PC-9 (cell line): ENCODE results near the gene C2orf42. TPM values are rescaled to one million over a fixed set of nuclear protein-coding genes. Genes with fewer than 3 reads are reported as not detected.

ENCODE experiments used
- BruUV-seq: library from RNA; stranded (reverse); fragments of 400-500 nt; replicated peaks from 2 replicates; lab custom pipeline; 2021; lab: Mats Ljungman, UMichigan
- CTCF ChIA-PET: fragments of 300-600 bp; sonication (Branson Sonifier 250); formaldehyde crosslinking; loops from one replicate; lab custom pipeline; 2022; ENCODE audit warnings: antibody characterized with exemption; lab: Charles Lee
- POLR2A ChIA-PET: fragments of 300-600 bp; sonication (Branson Sonifier 250); formaldehyde crosslinking; loops from one replicate; lab custom pipeline; 2022; ENCODE audit warnings: antibody characterized with exemption; ENCODE audit not compliant: unreplicated experiment; lab: Charles Lee
- DNase-seq, 2 experiments: peaks; one replicate each; pipeline versions ENCODE4 v3.0.0 to v3.0.0-alpha.2; 2015 to 2022; ENCODE audit warnings: mixed read lengths in 1 of 2
- H2AFZ ChIP-seq: fragments of 200-600 bp; sonication (generic); 2 replicates; pipeline ENCODE4 v1.8.1; 2017; ENCODE audit warnings: antibody characterized with exemption
- H3F3A ChIP-seq: fragments of 200-600 bp; sonication (generic); 2 replicates; pipeline ENCODE4 v1.8.1; 2017; ENCODE audit warnings: antibody characterized with exemption, mild to moderate bottlenecking, low read depth; ENCODE audit not compliant: insufficient read depth
- H3K27ac ChIP-seq: fragments of 200-600 bp; sonication (generic); 2 replicates; pipeline ENCODE4 v1.6.1; 2016; ENCODE audit warnings: mixed run types
- H3K27me3 ChIP-seq: fragments of 200-600 bp; sonication (generic); 2 replicates; pipeline ENCODE4 v1.6.1; 2016; ENCODE audit warnings: low read depth, mixed run types; ENCODE audit not compliant: insufficient read depth
- H3K36me3 ChIP-seq: fragments of 200-600 bp; sonication (generic); 2 replicates; pipeline ENCODE4 v1.6.1; 2016; ENCODE audit warnings: low read depth, mixed run types
- H3K4me1 ChIP-seq: fragments of 200-600 bp; sonication (generic); replicated peaks from 2 replicates; pipeline ENCODE4 v1.6.1; 2016; ENCODE audit warnings: mixed run types; ENCODE audit not compliant: insufficient read depth
- H3K4me2 ChIP-seq: fragments of 200-600 bp; sonication (generic); 2 replicates; pipeline ENCODE4 v1.6.1; 2017; ENCODE audit warnings: mixed run types
- H3K4me3 ChIP-seq: fragments of 200-600 bp; sonication (generic); 2 replicates; pipeline ENCODE4 v1.6.1; 2016; ENCODE audit warnings: mixed run types
- H3K79me2 ChIP-seq: fragments of 200-600 bp; sonication (generic); 2 replicates; pipeline ENCODE4 v1.6.1; 2017; ENCODE audit warnings: low read depth, mixed run types
- H3K9me2 ChIP-seq: fragments of 200-600 bp; sonication (generic); 2 replicates; pipeline ENCODE4 v1.8.1; 2017; ENCODE audit warnings: mild to moderate bottlenecking; ENCODE audit not compliant: insufficient read depth
- H3K9me3 ChIP-seq: fragments of 200-600 bp; sonication (generic); 2 replicates; pipeline ENCODE4 v1.8.1; 2016; ENCODE audit warnings: low read depth; ENCODE audit not compliant: insufficient read depth
- H4K20me1 ChIP-seq: fragments of 200-600 bp; sonication (generic); 2 replicates; pipeline ENCODE4 v1.8.1; 2017; ENCODE audit not compliant: insufficient read depth
- EZH2 ChIP-seq: fragments of 200-600 bp; sonication (generic); IDR thresholded peaks from 2 replicates; pipeline ENCODE4 v1.8.0; 2017; ENCODE audit warnings: antibody characterized with exemption, low read depth
- intact Hi-C: fragments of 100-400 bp; cut with micrococcal nuclease; formaldehyde crosslinking; loops from one replicate; pipeline ENCODE4 v1.10.0; 2022; ENCODE audit not compliant: unreplicated experiment
- total RNA-seq: library from RNA; stranded (reverse); gene quantifications from 2 replicates; pipeline ENCODE4 v1.2.3, GENCODE V29; 2021
- TF ChIP-seq, protein P1 (sequence below): fragments of 200-600 bp; sonication (generic); conservative IDR thresholded peaks from 2 replicates; pipeline ENCODE4 v1.6.1; 2017; ENCODE audit warnings: mixed run types, antibody characterized with exemption, mild to moderate bottlenecking, moderate library complexity

The C2orf42 gene
- total RNA-seq, 1 experiment from 2014 or later, result 12.7 TPM

DNA sequence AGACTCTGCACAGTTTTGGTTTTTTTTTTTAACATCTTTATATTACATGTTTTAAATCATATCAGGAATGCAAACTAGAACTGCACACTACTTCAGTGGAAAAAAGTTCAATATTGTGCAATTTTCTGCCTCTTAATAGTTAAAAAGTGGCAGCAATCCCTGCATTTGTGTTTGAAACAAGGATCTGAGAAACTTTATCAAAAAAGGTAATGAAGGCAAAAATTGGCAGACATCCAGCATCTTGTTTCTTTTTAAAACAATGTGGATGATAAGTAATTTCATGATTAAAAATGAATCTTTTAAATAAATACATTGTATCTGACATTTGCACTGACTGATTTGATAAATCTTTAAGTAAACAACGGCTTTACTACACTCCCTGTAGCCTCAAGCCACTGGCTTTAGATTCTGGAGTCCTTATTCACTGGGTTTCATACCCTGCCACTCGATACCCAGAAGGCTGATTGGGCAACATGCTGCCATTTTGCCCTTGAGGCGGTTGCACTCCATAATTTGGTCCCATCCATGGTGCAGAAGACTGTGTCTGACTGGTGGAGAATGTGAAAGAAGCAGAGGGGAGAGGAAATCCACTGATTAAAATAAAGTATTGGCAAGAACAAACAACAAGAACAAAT lies 21.6 kb upstream of the C2orf42 start:
- H2AFZ ChIP-seq, result no peak overlapping the region
- no peaks in the 10 kb centered on the region for H3K79me2 ChIP-seq
- H3K36me3 ChIP-seq, result peaks cover 24% of the 10 kb centered on the region; the same call in 1 of the 2 replicates
- no peaks in the 10 kb centered on the region for H3K27me3 ChIP-seq
- no TSS peak for BruUV-seq
- H3K9me3 ChIP-seq, result no peaks in the 10 kb centered on the region
- no peak overlapping the region for H3K27ac ChIP-seq
- no peak overlapping the region for H3K4me2 ChIP-seq
- ChIA-PET POLR2A (interaction anchor here (1.0 kb wide), 1 partner anchor 386 kb away, joined by 4 read pairs; no protein-coding TSS in a partner anchor), CTCF (no interaction called here)
- intact Hi-C loops, result no loop called here
- no peaks in the 10 kb centered on the region for H3K4me1 ChIP-seq
- H4K20me1 ChIP-seq, result no peaks in the 10 kb centered on the region
- peaks cover 33% of the 10 kb centered on the region for H3F3A ChIP-seq
- no peak for DNase-seq
- no peak for TF ChIP-seq EZH2
- TF ChIP-seq, protein P1, sequence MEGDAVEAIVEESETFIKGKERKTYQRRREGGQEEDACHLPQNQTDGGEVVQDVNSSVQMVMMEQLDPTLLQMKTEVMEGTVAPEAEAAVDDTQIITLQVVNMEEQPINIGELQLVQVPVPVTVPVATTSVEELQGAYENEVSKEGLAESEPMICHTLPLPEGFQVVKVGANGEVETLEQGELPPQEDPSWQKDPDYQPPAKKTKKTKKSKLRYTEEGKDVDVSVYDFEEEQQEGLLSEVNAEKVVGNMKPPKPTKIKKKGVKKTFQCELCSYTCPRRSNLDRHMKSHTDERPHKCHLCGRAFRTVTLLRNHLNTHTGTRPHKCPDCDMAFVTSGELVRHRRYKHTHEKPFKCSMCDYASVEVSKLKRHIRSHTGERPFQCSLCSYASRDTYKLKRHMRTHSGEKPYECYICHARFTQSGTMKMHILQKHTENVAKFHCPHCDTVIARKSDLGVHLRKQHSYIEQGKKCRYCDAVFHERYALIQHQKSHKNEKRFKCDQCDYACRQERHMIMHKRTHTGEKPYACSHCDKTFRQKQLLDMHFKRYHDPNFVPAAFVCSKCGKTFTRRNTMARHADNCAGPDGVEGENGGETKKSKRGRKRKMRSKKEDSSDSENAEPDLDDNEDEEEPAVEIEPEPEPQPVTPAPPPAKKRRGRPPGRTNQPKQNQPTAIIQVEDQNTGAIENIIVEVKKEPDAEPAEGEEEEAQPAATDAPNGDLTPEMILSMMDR, result no peak
- no peaks in the 10 kb centered on the region for H3K9me2 ChIP-seq
- no peak overlapping the region for H3K4me3 ChIP-seq

GRCh38 chr2:70211595-70211994 lies 20.8 kb upstream of the C2orf42 start:
- Histone ChIP-seq H3K9me2 (no peaks in the 10 kb centered on the region), H3K9me3 (no peaks in the 10 kb centered on the region), H3K4me2 (no peak overlapping the region), H4K20me1 (no peaks in the 10 kb centered on the region), H3K79me2 (no peaks in the 10 kb centered on the region), H3K4me1 (no peaks in the 10 kb centered on the region), H3K36me3 (peaks cover 24% of the 10 kb centered on the region; the same call in 1 of the 2 replicates), H3K27me3 (no peaks in the 10 kb centered on the region), H3F3A (peaks cover 33% of the 10 kb centered on the region), H3K4me3 (no peak overlapping the region), H3K27ac (no peak overlapping the region), H2AFZ (no peak overlapping the region)
- no TSS peak for BruUV-seq
- TF ChIP-seq EZH2, result no peak
- TF ChIP-seq, protein P1, result no peak
- intact Hi-C loops, result no loop called here
- CTCF ChIA-PET, result no interaction called here
- POLR2A ChIA-PET, result interaction anchor here (1.0 kb wide), 1 partner anchor 385 kb away, joined by 4 read pairs; no protein-coding TSS in a partner anchor
- no peak for DNase-seq

DNA sequence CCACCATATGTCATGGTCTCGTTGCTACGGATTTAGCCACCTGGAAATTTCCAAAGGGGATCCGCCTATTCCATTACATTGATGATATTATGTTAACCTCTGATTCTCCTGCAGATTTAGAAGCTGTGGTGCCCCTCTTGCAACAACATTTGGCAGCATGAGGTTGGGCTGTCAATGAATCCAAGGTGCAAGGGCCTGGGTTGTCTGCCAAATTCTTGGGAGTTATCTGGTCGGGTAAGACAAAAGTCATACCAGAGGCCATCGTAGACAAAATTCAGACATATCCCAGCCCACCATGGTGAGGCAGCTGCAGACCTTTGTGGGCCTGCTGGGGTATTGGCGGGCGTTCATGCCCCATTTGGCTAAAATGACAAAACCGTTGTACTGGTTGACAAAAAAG lies 13.6 kb upstream of the C2orf42 start:
- no TSS peak for BruUV-seq
- POLR2A ChIA-PET, result no interaction called here
- Histone ChIP-seq H4K20me1 (no peaks in the 10 kb centered on the region), H3K27me3 (no peaks in the 10 kb centered on the region), H3F3A (peaks cover 6% of the 10 kb centered on the region; the same call in 1 of the 2 replicates), H3K79me2 (no peaks in the 10 kb centered on the region), H3K4me1 (no peaks in the 10 kb centered on the region), H3K9me3 (no peaks in the 10 kb centered on the region), H3K4me3 (no peak overlapping the region), H3K4me2 (no peak overlapping the region), H3K9me2 (no peaks in the 10 kb centered on the region), H3K36me3 (0 out of 2 replicates have a peak, but pooled peaks cover 3% of the 10 kb centered on the region), H2AFZ (no peak overlapping the region), H3K27ac (no peak overlapping the region)
- intact Hi-C loops, result no loop called here
- CTCF ChIA-PET, result no interaction called here
- no peak for TF ChIP-seq EZH2
- TF ChIP-seq, protein P1, result no peak
- DNase-seq, result no peak
